Osteocyte (in vitro differentiated cells): ENCODE data around the gene PDPK1. TPM values are rescaled to one million over a fixed set of nuclear protein-coding genes. Genes with fewer than 3 reads are reported as not detected.

ENCODE experiments used
- DNase-seq: peaks from one replicate; pipeline ENCODE4 v3.0.0; 2021; ENCODE audit warnings: mixed read lengths; ENCODE audit not compliant: unreplicated experiment; ENCODE audit errors: extremely low spot score
- H3K27ac Mint-ChIP-seq: one replicate; pipeline ENCODE4 v1.8.0; 2021; ENCODE audit warnings: mild to moderate bottlenecking, mixed read lengths; ENCODE audit not compliant: unreplicated experiment
- H3K27me3 Mint-ChIP-seq: one replicate; pipeline ENCODE4 v1.8.0; 2021; ENCODE audit warnings: mixed read lengths; ENCODE audit not compliant: unreplicated experiment
- H3K36me3 Mint-ChIP-seq: one replicate; pipeline ENCODE4 v1.8.0; 2021; ENCODE audit warnings: mixed read lengths; ENCODE audit not compliant: unreplicated experiment
- H3K4me1 Mint-ChIP-seq: one replicate; pipeline ENCODE4 v1.8.0; 2021; ENCODE audit warnings: mixed read lengths; ENCODE audit not compliant: unreplicated experiment
- H3K4me3 Mint-ChIP-seq: one replicate; pipeline ENCODE4 v1.8.0; 2021; ENCODE audit warnings: mild to moderate bottlenecking, moderate library complexity, mixed read lengths; ENCODE audit not compliant: unreplicated experiment
- H3K9me3 Mint-ChIP-seq: one replicate; pipeline ENCODE4 v1.8.0; 2021; ENCODE audit warnings: mixed read lengths; ENCODE audit not compliant: unreplicated experiment
- total RNA-seq: library from RNA; stranded (reverse); gene quantifications from 2 replicates; pipeline ENCODE4 v1.2.1, GENCODE V29; 2021
- TF ChIP-seq, protein P1 (sequence below): fragments of 200-600 bp; sonication (generic); IDR thresholded peaks from 2 replicates; pipeline ENCODE4 v1.5.0; 2021; ENCODE audit warnings: antibody characterized with exemption, mild to moderate bottlenecking, moderate library complexity

PDPK1 gene
- total RNA-seq, 1 donor from 2014 or later = 45.8 TPM

DNA sequence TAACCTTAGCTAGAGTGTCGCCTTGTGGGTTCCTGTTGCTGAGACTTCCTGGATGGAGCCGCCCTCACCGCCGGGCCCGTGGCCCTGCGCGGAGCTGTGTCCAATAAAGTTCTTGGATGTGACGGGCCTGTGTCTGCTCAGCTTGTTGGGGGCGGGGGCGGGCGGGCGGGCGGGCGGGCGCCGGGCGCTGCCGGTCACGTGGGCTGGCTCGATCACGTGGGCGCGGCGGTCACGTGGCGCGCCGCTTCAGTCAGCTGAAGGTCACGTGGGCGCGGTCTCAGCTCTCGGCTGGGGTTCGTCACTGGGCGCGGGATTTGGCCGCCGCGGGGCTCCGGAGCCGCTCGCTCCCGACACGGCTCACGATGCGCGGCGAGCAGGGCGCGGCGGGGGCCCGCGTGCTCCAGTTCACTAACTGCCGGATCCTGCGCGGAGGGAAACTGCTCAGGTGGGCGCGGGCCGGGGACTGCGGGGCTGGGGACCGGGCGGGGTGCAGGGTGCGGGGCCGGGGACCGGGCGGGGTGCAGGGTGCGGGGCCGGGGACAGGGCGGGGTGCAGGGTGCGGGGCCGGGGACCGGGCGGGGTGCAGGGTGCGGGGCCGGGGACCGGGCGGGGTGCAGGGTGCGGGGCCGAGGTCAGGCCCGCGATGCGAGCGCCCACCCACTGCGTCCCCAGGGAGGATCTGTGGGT lies 17.6 kb upstream of the PDPK1 start, which contains the start of gene AMDHD2:
AMDHD2 (plus strand) TSS at position 275 of the 687 bp plus-strand sequence; CDS start at position 363, 88 bp downstream.
- peak within 1 kb of the TSS; percentile 80 for H3K4me3 Mint-ChIP-seq

DNA sequence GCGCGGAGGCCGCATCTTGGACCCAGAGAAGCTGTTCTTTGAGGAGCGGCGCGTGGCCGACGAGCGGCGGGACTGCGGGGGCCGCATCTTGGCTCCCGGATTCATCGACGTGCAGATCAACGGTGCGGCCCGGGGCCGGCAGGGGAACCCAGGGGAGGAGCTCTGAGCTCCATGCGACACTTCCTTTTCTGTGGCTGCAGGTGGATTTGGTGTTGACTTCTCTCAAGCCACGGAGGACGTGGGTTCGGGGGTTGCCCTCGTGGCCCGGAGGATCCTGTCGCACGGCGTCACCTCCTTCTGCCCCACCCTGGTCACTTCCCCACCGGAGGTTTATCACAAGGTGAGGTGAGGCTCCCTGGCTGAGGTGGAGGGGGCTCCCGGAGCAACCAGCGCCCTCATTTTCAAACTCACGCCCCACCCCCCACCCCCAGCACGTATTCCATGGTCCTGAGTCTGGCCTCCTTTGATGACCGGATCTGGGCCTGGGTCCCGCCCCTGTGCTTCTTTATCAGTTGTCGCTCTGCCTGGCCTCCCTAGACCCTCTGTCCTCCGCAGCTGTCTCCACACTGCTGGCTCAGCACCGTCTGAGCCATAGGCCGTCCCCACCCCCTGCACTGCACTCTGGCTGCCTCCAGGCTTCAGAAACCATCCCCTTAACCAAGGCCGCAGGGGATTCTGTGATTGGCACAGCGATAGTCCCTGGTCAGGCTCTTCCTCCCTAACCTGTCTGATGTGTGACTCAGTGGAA lies 16.9 kb upstream of the PDPK1 start:
- Mint-ChIP-seq H3K27me3 (no peaks in the 10 kb centered on the region), H3K36me3 (peaks cover 17% of the 10 kb centered on the region), H3K9me3 (no peaks in the 10 kb centered on the region), H3K4me1 (peaks cover 33% of the 10 kb centered on the region), H3K4me3 (peak overlapping the region; percentile 80), H3K27ac (peak overlapping the region; percentile 54)
- TF ChIP-seq, protein P1, sequence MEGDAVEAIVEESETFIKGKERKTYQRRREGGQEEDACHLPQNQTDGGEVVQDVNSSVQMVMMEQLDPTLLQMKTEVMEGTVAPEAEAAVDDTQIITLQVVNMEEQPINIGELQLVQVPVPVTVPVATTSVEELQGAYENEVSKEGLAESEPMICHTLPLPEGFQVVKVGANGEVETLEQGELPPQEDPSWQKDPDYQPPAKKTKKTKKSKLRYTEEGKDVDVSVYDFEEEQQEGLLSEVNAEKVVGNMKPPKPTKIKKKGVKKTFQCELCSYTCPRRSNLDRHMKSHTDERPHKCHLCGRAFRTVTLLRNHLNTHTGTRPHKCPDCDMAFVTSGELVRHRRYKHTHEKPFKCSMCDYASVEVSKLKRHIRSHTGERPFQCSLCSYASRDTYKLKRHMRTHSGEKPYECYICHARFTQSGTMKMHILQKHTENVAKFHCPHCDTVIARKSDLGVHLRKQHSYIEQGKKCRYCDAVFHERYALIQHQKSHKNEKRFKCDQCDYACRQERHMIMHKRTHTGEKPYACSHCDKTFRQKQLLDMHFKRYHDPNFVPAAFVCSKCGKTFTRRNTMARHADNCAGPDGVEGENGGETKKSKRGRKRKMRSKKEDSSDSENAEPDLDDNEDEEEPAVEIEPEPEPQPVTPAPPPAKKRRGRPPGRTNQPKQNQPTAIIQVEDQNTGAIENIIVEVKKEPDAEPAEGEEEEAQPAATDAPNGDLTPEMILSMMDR = no peak
- DNase-seq = no peak

More for the DNA sequence above, 17.6 kb upstream of the PDPK1 start, which contains the start of gene AMDHD2:
- Mint-ChIP-seq H3K4me1 (peaks cover 40% of the 10 kb centered on the region), H3K27ac (peak within 1 kb of the TSS; percentile 97), H3K27me3 (no peaks in the 10 kb centered on the region), H3K36me3 (peaks cover 16% of the 10 kb centered on the region), H3K9me3 (no peaks in the 10 kb centered on the region)
- TF ChIP-seq, protein P1 = no peak
- peak; percentile 96 for DNase-seq

DNA sequence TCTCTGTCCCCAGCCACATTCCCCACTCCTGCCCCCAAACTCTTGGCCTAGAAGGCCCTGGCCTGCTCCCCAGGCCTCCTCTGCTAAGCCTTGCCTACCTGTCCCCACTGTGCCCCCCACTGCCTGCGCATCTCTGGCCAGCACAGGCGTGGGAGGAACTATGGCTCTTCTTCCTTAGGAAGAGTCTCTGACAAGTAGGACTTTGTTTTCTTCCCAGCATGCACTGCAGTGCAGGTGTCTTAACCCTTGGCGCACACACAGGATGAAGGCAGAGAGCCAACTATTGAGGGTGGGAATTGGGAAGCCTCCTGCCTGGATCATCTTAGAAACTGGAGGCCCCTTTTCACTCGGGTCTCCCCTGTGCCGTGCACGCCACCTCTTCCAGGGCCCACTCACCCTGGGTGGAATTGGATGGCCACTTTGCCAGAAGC lies 14.0 kb upstream of the PDPK1 start:
- DNase-seq = no peak
- Mint-ChIP-seq H3K27me3 (no peaks in the 10 kb centered on the region), H3K27ac (no peak overlapping the region), H3K9me3 (no peaks in the 10 kb centered on the region), H3K4me1 (peaks cover 15% of the 10 kb centered on the region), H3K36me3 (peaks cover 17% of the 10 kb centered on the region), H3K4me3 (no peak overlapping the region)
- TF ChIP-seq, protein P1 = no peak

DNA sequence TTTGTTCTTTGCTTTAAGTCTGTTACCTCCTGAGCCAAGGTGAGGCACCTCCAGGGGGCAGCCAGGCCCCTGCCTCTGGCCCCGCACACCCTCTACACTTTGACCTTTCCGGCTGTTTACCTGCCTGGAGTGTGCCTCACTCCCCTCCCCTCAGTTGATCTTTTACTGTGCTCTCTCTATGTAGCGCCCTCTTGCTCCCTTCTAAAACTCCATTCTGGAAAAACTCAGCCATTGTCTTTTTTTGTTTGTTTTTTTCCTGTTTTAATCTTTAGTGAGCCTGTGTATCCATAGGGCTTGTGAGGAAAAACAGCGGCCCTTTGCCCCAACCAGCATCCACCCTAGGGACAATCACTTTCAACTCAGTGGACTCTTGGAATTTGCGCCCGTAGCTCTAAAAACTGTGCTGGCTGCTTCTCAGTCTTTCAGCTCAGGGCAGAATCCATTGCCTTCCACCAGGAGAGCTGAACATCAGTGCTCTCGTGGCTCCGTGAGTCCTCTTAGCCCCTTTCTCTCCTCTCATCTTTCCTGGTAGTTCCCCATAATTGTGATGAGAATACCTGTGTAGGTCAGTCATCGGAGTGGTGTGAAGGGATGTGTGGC lies 13.4 kb upstream of the PDPK1 start:
- Mint-ChIP-seq H3K27me3 (no peaks in the 10 kb centered on the region), H3K27ac (peak overlapping the region; percentile 7), H3K4me1 (peaks cover 12% of the 10 kb centered on the region), H3K9me3 (no peaks in the 10 kb centered on the region), H3K4me3 (no peak overlapping the region), H3K36me3 (peaks cover 17% of the 10 kb centered on the region)
- TF ChIP-seq, protein P1 = no peak
- no peak for DNase-seq

DNA sequence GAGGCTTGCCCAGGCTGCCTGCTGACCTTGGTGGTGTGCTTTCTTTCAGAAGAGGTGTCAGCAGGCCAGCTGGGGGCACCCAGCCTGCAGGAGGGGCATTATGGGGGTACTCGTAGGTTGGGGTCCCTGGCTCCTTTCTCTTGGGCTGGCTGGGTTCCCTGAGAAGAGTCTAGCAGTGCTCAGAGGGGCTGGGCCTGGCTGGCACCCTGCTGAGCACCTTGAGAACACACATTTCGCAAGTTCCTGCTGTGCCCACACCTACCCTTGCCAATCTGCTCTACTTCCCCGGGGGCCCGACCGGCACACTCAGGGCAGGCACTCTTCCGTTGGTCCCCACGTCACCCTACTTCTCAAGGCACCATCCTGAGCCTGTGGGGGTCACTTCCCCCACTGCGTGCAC lies 11.7 kb upstream of the PDPK1 start:
- TF ChIP-seq, protein P1 = no peak
- no peaks in the 10 kb centered on the region for H3K9me3 Mint-ChIP-seq
- H3K27ac Mint-ChIP-seq = no peak overlapping the region
- peaks cover 6% of the 10 kb centered on the region for H3K4me1 Mint-ChIP-seq
- no peaks in the 10 kb centered on the region for H3K27me3 Mint-ChIP-seq
- H3K36me3 Mint-ChIP-seq = peaks cover 19% of the 10 kb centered on the region
- DNase-seq = no peak
- H3K4me3 Mint-ChIP-seq = no peak overlapping the region
